Suprapubic skin (tissue), 4 donors: Measurements from ENCODE around the gene ARID3A.

Experiments
- CTCF ChIP-seq, 2 donors: fragments of 200-600 bp in 1 of 2; fragments of 450-650 bp in 1 of 2; sonication (generic) in 1 of 2; IDR thresholded peaks; one replicate each; pipeline ENCODE4 v1.5.1; 2016 to 2019; ENCODE audit warnings: antibody characterized with exemption in 2 of 2, mild to moderate bottlenecking in 1 of 2, moderate library complexity in 1 of 2
- POLR2A ChIP-seq, 2 donors: fragments of 450-650 bp; IDR thresholded peaks; one replicate each; pipeline ENCODE4 v1.6.1; 2017; ENCODE audit warnings: antibody characterized with exemption in 2 of 2, mild to moderate bottlenecking in 2 of 2, moderate library complexity in 2 of 2
- POLR2AphosphoS5 ChIP-seq, 3 donors: sonication (generic); formaldehyde crosslinking; IDR thresholded peaks; one replicate each; pipeline ENCODE4 v1.6.1; 2017; ENCODE audit warnings: antibody characterized with exemption in 3 of 3

- TF ChIP-seq CTCF (IDR thresholded peaks at IDR 0.05), result peak in 1 of 2 donors; percentile 14
- TF ChIP-seq POLR2AphosphoS5 (IDR thresholded peaks at IDR 0.05), result no peak
- no peak for TF ChIP-seq POLR2A (IDR thresholded peaks at IDR 0.05)
Measured at GRCh38 chr19:917323-918151, 8.3 kb upstream of the ARID3A start, which contains the start of gene KISS1R.
